H54 (cell line): ENCODE results near the gene CDH16.
"Not testable (repeated sequence)": the region's sequence is repeated elsewhere in the genome, so short reads cannot be mapped to it uniquely, and the experiment has no call there.

Source experiments
- DNase-seq: peaks from one replicate; pipeline ENCODE4 v3.0.0; 2011; ENCODE audit warnings: low spot score, mixed read lengths; ENCODE audit not compliant: insufficient read length
- FAIRE-seq: peaks from 3 replicates; lab custom pipeline; 2011; peaks lifted over from hg19 to GRCh38; lab: Jason Lieb, UNC
- POLR2A ChIP-seq: IDR thresholded peaks from 2 replicates; pipeline ENCODE4 v1.6.1; 2011; ENCODE audit warnings: low read depth, mild to moderate bottlenecking, low read length

CDH16 gene, protein sequence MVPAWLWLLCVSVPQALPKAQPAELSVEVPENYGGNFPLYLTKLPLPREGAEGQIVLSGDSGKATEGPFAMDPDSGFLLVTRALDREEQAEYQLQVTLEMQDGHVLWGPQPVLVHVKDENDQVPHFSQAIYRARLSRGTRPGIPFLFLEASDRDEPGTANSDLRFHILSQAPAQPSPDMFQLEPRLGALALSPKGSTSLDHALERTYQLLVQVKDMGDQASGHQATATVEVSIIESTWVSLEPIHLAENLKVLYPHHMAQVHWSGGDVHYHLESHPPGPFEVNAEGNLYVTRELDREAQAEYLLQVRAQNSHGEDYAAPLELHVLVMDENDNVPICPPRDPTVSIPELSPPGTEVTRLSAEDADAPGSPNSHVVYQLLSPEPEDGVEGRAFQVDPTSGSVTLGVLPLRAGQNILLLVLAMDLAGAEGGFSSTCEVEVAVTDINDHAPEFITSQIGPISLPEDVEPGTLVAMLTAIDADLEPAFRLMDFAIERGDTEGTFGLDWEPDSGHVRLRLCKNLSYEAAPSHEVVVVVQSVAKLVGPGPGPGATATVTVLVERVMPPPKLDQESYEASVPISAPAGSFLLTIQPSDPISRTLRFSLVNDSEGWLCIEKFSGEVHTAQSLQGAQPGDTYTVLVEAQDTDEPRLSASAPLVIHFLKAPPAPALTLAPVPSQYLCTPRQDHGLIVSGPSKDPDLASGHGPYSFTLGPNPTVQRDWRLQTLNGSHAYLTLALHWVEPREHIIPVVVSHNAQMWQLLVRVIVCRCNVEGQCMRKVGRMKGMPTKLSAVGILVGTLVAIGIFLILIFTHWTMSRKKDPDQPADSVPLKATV

DNA sequence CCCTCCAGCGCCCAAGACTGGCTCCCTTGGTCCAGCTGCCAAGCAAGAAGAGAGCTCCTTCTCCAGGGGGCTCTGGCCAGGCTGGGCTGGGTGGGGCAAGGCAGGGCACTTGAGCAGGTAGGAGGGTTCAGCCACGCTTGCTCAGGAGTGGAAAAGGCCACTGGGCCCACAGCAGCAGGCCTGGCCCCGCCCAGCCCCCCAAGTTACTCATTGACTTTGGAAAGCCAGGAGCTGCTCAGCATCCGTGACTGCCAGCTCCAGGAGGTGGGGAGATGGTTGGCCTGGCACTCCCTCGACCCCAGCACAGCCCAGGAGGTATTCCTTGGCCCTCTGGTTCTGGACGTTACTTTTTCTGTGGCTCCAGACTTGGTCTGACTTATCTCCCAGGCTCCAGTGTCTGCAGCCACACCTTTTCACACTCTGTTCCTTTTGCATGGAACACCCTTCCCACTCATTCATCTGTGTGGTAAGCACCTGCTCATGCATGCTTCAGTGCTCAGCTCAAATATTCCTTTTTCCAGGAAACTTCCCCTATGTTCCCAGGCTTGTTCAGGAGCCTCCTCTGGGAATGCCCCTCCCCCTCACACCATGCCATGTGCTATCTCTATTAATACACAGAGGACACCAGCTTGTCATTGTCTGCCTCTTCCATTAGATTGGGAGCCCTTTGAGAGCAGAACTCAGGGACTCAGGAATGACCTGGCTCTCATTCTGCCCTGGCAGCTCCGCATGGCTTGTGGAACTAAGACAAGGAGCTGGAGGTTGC, at the start of gene CDH16:
TSS of gene CDH16 (minus strand) at position 83 of the 766 bp plus-strand sequence. CDS start 820 bp downstream, outside the sequence.
- TF ChIP-seq POLR2A, result no peak

GRCh38 chr16:66964049-66964448, 45.4 kb upstream of the CDH16 start:
- DNase-seq (no peak), FAIRE-seq (no peak)
- no peak for TF ChIP-seq POLR2A

More for the DNA sequence above, at the start of gene CDH16:
- no peak for FAIRE-seq
- no peak for DNase-seq

- DNase-seq (no peak), FAIRE-seq (no peak)
- TF ChIP-seq POLR2A, result no peak
These were observed 43.2 kb upstream of the CDH16 start for GRCh38 chr16:66961914-66962313.

- no peak for TF ChIP-seq POLR2A
- peak; percentile 75 for DNase-seq
- FAIRE-seq, result peak; percentile 70
These were observed 42.5 kb upstream of the CDH16 start, which contains the start of gene CES3 for GRCh38 chr16:66961065-66961744. Gene CES3 (plus strand): TSS chr16:66961266. CDS start chr16:66961308, 42 bp downstream.

DNA sequence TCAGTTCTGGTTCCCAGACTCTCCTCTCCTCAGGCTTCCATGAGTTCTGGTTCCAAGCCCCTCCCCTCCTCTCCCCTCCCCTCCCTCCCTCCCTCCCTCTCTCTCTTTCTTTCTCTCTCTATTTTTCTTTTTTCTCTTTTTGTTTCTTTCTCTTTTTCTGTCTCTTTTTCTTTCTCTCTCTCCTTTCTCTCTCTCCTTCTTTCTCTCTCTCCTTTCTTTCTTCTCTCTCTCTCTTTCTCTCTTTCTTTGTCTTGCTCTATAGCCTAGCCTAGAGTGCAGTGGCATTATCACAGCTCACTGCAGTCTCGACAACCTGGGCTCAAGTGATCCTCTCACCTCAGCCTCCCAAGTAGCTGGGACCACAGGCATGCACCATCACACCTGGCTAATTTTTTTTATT, 41.6 kb upstream of the CDH16 start:
- no peak for DNase-seq
- TF ChIP-seq POLR2A, result no peak
- no peak for FAIRE-seq

DNA sequence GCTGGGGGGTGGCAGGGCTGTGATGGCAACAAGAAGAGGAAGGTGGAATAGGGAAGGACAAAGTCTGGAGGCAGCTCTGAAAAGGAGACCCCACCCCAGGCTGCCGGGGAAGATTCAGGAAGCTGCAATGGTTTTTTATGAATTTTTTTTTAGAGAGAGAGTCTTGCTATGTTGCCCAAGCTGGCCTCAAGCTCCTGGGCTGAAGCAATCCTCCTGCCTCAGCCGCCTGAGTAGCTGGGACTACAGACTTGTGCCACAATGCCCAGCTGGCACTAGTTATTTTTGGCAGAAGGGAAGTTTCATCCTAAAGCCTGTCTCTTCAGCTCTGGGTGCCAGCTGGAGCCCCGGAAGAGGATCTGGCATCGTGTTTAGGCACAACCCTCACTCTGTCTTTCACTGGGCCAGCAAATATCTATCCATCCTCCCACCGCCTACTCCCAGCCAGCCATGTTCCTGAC, 41.0 kb upstream of the CDH16 start:
- no peak for TF ChIP-seq POLR2A
- DNase-seq (no peak), FAIRE-seq (no peak)

GRCh38 chr16:66958857-66959703, 40.4 kb upstream of the CDH16 start:
- no peak for DNase-seq
- TF ChIP-seq POLR2A, result no peak
- FAIRE-seq, result no peak

DNA sequence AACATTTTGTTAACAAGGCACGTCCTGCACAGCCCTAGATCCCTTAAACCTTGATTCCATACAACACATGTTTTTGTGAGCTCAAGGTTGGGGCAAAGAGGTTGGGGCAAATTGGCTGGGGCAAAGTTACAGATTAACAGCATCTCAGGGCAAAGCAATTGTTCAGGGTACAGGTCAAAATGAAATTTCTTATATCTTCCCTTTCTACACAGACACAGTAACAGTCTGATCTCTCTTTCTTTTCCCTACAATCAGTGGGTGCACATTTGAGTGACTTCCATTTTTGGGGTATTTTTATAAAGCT, 37.4 kb upstream of the CDH16 start:
- not testable (repeated sequence) for DNase-seq, FAIRE-seq

- not testable (repeated sequence) for DNase-seq, FAIRE-seq
These were observed 36.9 kb upstream of the CDH16 start for GRCh38 chr16:66955363-66956153.

DNA sequence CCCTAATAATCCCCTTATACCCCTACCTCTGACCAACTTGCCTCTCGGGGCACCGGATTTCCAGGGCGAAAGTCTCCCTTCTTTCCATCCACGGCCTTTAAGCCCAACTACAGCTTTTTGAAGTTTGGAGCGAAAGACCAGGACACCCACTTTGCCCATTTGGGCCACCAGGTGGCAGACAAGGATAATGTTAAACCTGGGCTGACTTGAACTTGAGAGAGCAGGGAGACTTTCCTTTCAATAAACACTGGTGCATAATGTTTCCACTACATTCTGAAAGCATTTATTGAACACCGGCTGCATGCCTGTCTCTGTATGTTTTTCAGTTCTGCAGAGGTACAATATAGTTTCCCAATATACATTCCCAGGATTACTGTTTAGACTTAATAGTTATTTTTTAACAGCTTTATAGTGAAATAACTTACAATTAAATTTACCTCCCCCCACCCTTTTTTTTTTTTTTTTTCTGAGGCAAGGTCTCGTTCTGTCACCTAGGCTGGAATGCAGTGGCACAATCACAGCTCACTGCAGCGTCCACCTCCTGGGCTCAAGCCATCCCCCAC, 35.5 kb upstream of the CDH16 start:
- no peak for TF ChIP-seq POLR2A
- FAIRE-seq, result peak; percentile 91
- DNase-seq, result peak; percentile 56

GRCh38 chr16:66953462-66954096, 34.9 kb upstream of the CDH16 start:
- no peak for TF ChIP-seq POLR2A
- no peak for FAIRE-seq
- no peak for DNase-seq
